ENCODE measurements around the gene SHC3.

The SHC3 gene

DNA sequence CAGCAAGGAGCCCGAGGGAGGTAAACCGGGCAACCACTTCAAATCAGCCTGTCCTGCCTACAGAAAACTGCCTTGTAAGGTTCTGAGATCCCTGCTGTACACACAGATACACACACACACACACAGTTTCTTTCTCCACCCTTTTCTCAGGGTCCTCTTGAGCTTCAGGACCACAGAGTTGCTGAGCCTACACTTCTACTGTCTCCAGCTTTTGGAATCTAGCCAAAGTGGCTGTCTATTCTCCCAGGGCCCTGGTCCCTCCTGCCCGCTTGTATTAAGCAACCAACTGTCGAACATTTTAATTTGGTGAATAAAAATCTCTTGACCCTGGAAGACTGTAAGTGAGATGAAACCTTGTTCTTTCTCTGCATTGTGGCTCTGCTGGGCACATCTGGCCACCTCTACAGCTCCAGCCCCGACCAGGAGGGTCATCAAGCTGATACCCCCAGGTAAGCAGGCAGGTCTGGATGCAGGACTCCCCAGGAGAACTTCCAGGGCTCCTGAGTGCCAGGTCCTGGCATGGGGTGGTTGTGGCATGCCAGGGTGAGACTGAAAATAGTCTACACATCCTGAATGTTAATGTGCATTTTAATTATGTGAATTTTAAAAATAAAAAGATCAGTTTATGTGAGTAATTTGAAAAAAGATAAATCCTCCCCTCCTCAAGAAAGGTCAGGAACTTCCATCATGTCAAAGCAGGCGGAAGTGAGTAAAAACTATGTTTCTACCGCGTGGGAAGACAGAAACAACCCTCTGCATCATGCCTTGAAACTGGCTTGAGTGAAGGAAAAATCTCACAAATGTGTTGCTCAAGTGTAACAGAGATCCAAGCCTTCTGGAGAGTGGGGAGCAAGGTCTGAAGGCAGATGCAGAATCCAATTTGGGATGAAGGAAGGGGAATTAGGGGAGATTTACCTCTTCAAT is 202.4 kb downstream of the SHC3 start:
- no peak for DNase-seq

DNA sequence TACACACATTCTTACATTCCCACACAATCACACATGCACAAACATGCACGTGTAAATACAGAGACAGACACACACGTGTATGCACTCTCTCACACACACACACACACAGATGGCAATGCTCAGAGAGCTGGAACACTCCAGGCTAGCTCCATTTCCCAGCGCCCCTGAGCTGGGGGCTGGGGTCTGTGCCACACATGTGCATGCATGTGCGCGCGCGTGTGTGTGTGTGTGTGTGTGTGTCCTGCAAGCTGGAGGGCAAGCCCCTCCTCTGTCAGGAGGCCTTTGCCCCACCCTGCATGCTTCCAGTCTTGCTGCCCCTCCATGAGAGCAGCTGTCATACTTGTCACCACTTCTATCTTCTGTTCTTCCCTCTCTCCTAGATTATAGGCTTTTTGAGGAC is 204.0 kb downstream of the SHC3 start:
- no peak for DNase-seq

DNA sequence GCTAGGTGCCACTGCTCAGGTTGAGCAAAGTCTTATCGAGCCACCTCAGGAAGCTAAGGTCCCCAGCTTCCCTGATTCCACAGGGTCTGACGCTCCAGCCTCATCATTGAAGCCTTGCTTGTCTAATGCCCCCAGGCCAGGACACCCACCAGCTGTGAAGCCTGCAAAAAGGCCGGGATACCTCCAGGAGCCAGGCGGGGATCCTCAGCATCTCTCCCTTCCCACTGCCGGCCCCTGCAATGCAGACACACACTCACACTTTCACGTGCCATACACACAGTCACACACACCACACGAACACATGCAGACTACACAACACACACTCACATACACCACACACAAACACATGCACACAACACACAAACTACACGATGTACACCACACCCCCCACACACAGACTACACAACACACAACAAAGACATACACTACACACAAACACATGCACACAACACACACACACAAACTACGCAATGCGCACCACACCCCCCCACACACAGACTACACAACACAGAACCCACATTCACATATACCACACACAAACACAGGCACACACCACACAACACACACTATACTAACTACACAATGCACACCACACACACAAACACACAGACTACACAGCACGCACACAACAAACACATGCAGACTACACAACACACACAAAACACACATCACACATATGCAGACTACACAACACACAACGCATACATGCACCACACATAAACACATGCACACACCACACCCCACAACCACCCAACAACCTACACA is 205.2 kb downstream of the SHC3 start:
- DNase-seq: no peak

DNA sequence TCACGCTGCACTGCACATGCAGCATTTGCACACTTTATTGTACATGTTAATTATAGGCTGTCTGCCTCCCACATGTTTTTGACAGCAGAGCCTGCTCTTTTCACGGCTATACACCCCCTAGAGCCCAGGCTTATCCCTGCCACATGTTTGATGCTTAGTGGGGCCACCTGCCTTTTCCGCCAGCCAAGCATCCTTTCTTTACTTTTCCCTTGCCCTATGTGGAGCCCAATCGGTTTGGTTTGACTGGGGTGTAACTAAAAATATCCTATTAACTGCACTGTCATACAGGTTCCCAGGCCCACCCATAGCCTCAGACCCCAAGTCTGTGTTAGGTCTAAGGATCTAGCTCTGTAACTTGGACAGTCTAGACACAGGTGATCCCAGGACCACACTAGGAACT is 206.2 kb downstream of the SHC3 start:
- no peak for DNase-seq

GRCh38 chr9:88971131-88971960 is 207.3 kb downstream of the SHC3 start:
- DNase-seq: no peak

GRCh38 chr9:88969646-88970373 is 208.8 kb downstream of the SHC3 start:
- DNase-seq: no peak

DNA sequence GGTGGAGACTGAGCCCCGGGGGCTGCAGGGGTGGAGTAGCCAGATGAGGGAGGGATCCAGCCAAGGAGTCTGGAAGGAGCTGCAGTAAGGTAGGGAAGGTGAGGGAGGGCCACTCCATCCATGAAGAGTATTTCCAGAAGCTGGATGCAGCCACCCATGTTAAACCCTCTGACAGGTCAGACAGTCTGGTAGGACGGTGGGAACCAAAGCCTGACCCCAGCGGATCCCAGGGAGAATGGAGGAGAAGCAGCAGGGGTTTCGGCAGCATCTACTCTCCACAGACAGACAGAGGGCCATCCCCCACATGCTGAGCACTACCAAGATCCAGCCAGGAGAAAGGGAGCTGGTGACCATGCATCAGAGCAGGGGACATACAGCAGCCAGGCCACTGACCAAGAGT is 209.8 kb downstream of the SHC3 start:
- no peak for DNase-seq

- no peak for DNase-seq
Observed at GRCh38 chr9:88966894-88967676, 211.5 kb downstream of the SHC3 start.

- DNase-seq: no peak
Observed at GRCh38 chr9:88965473-88965872, 213.1 kb downstream of the SHC3 start.

GRCh38 chr9:88960632-88961031 is 218.0 kb downstream of the SHC3 start:
- no peak for DNase-seq

- no peak for DNase-seq
Observed at GRCh38 chr9:88959727-88960469, 218.7 kb downstream of the SHC3 start.

GRCh38 chr9:88957526-88957925 is 221.1 kb downstream of the SHC3 start:
- DNase-seq: no peak

Measured in cerebellar nuclear complex (tissue), 1 donor.